ENCODE measurements around the gene SIX1.

SIX1 gene

DNA sequence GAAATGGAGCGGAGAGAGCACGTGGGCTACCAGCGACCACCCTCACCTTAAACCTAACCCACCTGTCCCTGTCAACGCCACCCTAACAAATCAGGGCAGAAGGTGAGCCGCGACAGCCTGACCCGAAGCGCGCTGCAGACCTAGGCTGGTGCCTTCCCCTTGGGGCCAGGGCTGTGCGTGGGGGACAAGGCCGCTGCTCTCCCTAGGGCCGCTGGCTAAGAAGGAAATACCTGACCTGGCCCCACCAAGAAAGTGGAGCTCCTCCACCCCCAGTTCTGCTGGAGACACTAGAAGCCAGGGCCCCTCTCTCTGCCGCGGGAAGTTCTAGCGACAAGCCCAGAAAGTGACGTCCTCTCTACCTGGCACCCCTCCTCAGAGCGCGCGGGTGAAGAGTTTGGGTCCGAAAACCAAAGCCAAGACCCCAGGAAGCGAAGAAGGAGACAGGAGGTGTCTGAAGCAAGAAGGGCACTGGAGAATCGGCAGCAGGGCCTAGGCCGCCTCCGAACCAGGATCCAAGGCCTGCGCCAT is 7.5 kb downstream of the SIX1 start:
- DNase-seq, result no peak

DNA sequence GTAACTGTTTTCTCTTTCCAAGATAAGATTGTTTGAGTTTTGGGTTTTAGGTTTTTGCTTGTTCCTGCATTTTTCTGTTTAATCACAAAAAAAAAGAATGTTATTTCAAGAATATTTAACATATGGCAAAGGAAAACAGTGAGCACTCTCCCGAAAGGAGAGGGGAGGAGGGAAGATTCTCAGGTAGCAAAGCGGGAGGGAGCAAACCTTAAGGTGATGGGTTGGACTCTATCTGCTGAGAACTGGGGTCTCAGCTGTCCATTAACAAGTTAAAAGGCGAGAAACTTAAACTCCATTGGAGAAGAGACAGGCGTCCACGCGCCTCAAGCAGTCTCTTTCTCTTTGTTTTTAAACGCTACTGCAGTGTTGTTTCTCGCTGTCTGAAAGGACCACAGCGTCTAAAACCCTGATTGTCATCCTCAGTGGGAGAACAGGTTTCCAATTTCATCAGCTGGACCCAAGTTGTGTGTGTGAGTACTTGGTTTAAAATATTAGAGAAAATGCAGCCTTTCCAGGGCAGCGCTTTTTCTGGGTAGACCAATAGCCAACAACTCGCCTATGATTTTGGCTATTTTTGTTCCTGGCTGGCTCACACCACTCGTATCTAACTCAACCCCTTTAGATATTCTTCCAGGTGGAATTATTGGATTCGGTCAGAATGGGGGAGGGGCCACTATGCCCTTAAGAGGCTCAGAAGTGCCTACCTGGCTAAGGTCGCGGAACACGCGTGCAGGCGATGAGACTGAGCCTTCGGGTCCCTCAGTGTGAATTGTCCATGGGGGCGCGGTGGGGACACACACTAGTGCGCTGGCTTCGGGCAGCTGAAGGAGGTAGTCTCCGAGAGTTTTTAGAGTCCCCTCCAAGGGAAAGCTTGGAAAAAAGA is 8.2 kb downstream of the SIX1 start:
- DNase-seq, result no peak

DNA sequence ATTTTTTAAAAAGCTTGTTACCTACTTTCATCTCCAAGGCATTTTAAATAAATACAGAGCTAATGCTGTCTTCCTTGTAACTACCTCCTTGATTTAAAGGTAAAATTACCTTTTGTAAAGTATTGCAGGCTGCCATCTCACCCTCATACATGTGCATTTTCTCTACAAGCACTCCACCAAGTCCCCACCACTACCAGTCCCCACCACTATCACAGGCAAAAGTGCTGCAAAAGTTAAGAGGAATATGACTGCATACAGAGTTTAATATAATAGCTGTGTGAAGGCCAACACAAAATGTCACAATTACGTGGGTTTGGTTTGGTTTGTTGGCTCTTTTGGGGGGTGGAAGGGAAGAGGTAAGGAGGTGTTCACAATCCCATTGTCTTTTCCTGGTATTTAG is 9.6 kb downstream of the SIX1 start:
- DNase-seq, result no peak

DNA sequence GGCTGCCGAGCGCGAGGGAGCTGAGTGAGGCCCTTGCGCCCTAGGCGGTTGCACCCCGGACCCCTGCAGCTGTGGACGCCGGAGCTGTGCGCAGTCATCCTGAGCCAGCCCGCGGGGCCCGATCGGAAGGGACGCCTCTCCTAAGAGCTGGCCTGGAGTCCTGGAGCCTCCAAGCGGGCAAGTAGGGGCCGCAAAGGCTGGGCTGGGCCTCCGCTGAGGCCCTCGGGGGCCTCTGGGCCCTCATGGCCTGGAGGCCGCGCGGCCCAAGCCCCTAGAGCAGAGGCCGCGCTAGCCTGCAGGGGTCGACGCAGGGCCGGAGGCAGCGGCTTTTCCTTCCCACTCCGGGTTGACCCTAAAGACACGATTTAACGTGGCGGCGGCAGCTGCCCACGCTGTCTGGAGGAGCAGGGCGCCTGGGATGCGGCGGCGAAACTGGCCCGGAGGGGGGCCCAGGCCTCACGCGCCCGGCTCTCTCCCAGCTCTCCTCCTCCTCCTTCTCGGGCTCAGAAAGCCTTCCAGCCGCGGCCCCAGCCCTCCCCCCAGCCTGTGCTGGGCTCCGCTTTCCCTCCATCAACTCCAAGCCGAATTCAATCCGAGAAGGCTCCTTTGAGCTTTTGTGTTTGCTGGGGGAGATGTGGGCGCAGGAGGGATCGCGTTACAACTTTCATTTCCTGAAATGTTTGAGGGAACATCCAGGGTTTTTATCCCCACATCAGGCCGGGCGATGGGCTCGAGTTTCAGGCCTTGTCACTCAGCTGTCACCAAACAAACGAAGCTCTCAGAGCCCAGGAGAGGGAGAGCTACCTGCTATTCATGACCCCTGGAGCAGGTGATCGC is 11.6 kb downstream of the SIX1 start:
- DNase-seq, result no peak

DNA sequence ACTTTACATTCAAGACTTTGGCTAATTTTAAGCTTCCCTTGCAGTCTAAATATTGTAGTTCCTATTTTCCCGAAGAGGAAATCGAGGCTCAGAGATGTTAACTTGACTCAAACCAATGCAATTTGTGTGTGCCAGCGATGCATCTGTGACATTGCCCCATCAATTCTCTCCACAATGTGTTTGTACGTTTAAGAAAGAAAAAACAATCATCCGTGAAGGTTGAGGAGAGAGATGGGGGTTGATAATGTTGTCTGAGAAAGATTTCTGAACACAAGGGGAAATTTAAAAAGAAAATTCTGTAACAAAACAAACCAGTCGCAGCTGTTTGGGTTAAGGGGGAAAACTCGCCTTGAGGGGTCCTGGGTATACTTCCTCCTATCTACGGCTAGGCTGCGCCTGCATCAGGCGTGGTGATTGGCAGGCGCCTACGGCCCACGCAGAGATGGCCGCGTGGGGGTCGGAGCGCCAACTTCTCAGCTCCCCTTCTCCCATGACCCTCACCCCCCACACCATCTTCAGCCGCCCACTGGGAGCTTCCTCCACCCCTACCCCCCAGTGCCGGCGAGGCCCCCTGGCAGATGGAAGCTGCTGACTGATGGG is 12.3 kb downstream of the SIX1 start:
- no peak for DNase-seq

DNA sequence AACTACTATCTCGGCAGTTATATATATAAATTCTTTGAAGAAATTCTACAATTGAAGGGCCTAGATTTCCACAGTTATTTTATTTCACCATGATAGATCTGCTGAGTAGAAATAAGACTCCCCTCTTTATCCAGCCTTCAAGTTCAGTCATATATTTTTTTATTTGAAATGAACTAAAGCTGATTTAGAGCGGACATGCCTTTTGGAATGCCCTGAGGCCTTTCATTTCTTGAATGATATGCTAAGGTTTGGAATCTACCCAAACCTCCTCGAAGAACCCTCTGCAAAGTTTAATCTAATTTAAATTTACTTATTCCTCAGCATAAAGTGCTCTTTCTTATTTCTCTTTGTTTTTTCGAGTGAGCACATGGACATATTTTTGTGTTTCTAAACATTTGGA is 15.1 kb downstream of the SIX1 start:
- no peak for DNase-seq

DNA sequence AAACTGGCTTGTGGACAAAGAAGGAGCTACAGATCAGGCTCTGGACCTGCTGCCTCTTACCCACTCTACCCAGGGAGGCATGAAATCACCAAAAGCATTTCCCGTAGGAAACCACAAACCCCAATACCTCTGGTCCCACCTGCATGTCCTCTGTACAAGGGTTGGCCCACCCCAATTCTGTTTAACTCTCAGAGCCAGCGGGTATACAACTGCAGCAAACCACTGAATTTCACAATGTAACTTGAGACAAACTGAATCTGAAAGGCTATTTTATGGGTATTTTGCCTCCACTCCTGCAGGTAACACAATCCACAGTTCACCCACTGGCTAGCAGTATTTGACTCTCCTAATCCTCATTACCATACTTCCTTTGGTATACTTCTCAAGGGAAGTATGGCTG is 16.5 kb downstream of the SIX1 start:
- DNase-seq, result no peak

DNA sequence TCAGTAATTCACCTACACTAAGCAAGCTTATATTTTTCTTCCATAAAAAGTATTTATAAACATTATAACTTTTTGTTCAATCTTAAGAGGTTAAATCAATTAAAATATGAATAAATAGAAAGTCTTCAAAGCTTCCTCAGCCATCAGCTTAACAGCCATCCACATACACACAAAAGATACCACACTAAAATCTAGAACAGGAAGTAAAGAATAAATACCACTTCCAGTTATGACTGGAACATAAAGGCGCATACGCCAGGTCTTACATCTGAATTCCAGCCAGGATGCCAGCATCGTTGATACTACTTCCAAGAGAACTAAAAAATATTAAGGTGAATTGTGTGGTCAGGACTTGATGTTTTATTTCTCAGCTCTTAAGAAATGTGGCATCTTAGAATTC is 17.0 kb downstream of the SIX1 start:
- DNase-seq, result no peak

DNA sequence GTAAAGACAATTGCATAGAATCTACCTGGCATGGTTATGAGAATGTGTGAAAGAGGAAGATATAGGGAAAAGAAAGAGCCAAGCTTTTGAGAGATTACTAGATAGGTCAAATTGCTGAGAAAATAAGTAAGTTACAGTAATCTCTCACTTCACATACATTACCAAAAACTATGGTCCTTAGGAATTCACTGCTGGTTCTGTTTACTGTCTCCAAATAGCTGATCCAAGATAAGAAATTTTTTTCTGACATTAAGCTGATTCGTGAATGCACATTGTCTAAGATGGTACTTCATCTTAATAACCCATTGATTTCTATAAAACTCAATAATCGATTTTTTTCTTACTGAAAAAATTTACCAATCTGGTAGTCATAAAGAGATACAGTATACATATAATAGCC is 17.4 kb downstream of the SIX1 start:
- no peak for DNase-seq

DNA sequence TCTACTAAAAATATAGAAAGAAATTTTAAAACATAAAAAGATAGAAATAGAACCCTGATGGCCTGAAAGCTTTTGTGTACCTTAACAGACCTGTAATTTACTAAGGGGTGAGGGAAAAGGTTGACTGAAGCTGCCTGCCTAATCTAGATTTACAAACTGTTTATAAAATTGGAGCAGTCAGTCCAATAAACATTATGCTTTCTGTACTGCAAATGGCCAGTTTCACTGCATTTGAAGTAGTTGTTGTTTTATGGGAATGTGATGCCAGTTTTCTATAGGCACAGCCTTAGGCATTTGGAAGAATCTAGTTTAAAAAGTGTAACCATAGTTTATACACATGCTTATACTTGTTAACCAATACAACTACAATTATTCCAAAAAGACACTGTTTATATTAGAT is 19.1 kb downstream of the SIX1 start:
- DNase-seq, result no peak

DNA sequence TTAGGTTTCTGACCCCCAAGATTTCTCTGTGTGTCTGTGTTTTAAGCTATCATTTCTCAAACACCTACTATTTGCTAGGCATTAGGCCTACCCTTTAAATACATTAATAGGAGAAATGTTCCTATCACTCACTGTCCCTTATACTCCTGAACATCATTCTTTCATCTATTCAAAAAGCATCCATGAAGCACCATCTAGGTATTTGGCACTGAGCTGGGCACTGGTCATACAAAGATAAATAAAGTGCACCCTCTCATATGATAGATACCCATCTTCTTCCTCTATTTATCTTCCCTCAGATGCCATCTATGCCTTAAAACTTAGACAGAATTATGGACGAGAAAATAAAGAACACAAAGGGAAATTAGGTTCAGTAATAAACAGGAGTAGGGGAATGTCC is 20.4 kb downstream of the SIX1 start:
- DNase-seq, result no peak

DNA sequence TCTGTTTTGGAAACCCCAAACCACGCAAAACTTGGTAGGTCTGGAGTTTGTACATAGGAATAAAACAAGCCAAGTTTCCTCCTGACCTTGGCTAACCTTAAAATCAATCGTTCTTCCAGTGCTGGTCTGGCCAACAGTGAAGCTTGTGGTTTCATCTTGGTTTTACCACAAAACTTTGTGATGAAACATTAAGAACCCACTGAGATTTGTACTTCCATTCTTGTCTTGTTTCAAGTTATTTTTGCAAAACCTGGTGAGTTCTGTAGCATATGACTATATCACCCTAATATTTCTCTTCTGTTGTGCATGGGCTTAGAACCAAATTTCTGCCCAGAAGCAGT is 26.4 kb downstream of the SIX1 start:
- DNase-seq, result no peak

DNA sequence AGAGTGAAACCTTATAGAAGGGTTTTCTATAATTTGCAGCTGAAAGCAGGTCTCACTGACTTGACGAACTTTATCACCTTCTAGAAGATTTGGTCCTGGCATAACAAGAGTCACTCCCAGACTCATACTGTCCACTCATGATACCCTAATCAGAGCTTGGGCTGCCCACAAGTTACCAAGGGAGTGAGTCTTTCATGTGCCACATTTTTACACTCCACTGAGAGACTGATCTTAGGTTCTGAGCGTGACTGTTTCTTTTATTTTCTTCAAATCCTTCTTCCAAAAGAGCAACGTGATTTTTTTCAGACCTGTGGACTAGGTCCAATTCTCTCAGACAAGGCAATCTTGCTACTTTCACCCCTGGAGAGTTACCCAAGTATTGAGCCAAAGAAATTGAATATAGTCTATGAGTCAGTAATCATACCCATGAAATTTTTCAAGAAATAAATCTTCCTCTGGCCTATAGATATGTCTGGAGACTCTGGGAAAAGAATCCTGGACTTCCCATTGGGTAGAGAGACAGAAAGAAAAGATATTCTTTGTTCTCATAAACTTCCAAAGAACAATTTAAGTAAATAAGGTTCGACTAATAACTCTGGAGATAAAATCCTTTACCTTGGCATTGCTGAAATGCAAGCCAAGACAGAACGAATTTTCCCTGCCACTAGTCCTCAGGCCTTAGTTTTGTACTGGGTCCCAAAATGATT is 26.9 kb downstream of the SIX1 start:
- DNase-seq, result no peak

DNA sequence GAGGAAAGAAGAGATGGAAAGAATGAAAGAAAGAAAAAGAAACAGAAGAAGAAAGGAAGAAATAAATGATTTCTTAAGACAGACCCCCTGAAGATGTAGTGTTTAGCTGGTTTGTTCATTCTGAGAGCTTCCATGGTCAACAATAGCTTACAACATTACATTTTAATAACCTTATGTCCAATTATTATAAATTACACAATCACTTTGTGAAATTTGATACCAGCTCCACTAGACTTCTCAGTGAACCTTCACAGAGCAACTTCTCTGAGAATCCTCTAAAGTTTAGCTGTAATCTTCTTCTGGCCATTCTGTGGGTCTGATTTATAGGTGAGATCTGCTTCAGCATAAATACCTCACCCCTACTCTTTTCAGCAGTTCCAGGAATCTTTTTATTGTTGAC is 27.9 kb downstream of the SIX1 start:
- DNase-seq, result no peak

DNA sequence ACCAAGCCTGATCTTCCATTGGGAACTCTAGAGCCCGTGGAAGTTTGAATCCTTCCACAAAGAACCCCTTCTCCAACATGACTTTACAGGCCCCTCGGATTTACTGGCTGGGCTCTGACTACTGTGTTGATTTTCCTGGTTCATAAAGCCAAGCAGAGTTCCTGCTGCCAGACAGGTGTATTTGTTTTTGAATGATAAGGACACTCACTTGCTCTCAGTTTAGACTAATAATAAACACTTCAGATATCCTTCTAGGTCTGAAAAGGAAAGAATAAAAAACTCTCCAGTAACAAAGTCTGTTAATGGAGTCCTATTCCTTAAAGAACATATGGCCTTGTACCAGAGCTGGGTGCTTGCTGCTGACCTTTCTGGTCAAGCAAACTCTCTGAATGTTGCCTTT is 31.0 kb downstream of the SIX1 start:
- no peak for DNase-seq

DNA sequence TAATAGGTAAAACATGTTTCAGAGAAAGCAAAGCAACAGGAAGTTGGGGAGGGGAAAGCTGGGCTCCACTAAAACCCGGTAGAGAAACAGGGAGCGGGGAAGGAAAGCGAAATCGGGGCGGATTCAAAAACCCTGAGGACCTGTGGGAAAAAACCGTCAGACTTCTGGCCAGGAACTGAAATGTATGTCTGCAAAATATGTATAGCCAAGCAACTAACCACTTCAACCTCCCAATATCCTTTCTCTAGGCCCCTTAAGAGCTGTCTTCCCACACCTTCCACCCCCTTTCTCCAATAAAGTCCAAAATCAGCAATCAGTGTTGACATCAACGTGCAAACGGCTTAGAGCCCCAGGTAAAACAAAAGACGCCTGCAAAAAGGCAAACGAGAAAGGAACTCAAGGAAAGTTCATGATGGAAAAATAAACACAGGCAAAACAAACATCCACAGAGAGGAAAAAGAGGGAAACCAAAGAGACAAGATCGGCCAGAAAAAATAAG is 32.8 kb downstream of the SIX1 start:
- no peak for DNase-seq

DNA sequence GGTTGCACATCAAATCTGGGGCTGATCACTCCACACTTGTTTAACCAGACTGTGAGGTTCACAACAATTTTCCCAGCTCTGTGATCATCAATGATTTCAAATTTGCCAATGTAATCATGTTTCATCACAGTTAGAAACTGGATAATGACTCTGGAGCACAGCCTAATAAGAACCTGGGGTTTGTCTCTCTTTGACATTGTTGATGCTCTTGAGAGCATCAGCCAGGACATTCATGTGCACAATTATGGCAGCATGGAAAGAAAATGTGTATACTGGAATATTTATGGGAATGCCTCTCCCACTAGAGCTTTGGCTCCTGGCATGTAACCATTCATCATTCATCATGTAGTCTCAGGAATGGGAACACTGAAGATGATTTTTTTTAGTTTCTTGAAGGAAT is 47.0 kb downstream of the SIX1 start:
- DNase-seq, result no peak

DNA sequence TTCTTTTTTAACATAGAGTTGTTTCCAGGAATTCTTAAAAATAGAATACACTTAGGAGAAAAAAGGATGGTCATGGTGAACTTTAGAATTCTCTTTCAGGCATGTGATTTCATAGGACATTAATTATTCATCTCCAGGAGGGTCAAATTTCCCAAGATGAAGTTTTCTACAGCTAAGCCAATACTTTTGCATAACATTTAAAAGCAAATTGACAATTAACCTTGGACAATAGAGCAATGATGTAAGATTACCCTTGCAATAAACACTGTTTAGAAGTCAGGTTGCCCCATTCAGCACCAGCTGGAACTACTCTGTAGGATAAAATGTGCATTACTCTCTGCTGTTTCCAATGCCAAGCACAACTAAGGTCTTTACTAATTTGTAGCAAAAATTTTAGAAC is 49.5 kb downstream of the SIX1 start:
- no peak for DNase-seq

DNA sequence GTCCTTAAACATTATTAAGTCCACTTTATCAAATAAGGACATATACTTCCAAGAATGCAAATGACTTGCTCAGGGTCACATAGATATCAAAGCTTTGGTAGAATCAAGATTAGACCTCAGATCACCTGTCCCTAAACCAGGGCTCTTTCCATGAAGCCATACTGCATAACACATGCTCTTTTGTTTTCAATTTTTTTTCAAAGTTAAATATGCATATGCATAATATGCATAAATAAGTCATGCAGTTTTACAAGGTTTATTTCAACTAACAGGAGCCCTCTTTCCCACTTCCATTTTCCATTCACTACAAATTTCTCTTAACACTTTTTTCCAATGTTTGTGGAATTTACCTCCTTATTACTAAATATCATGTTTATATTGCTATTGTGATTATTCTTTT is 53.1 kb downstream of the SIX1 start:
- no peak for DNase-seq

DNA sequence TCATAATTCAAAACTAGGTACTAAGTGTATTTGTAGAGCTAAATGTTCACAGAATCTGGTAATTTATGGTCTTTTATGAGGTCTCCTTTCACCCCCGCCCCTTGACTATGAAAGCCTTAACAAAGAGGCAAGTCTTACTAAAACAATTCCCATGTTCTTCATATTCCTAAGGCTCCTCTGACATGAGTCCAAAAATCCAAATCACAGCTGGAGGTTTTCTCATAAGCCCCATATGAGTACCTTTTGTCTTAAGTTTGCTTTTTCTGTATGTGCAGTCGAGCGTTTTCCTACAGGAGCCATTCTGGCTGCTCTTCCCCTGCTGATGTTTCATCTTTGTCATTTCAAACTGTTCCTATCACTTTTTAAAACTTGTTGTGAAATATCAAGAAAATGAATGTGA is 55.2 kb downstream of the SIX1 start:
- DNase-seq, result no peak

Data from activated CD4-positive, alpha-beta T cell treated with anti-CD3 and anti-CD28 coated beads, Interleukin-2, amount 50 U/mL, for 48 hours (primary cell).